HG02840 (cell line): ENCODE results near the gene WDR76.

Experiments
- ATAC-seq: cut with Tn5 transposase; IDR thresholded peaks from one replicate; pipeline ENCODE4 v1.9.1; 2021; ENCODE audit warnings: mild to moderate bottlenecking, moderate library complexity, moderate number of reproducible peaks; ENCODE audit not compliant: unreplicated experiment, low FRiP score

The WDR76 gene

GRCh38 chr15:43908516-43909050 is 81.8 kb downstream of the WDR76 start:
- no peak for ATAC-seq

- ATAC-seq, result no peak
These were observed 84.5 kb downstream of the WDR76 start for GRCh38 chr15:43911235-43911781.

GRCh38 chr15:43912208-43912607 is 85.4 kb downstream of the WDR76 start:
- ATAC-seq, result no peak

GRCh38 chr15:43913026-43913780 is 86.4 kb downstream of the WDR76 start:
- ATAC-seq, result no peak

GRCh38 chr15:43913941-43914340 is 87.1 kb downstream of the WDR76 start:
- ATAC-seq, result no peak

GRCh38 chr15:43915631-43916325 is 89.0 kb downstream of the WDR76 start:
- no peak for ATAC-seq

- ATAC-seq, result no peak
These were observed 89.5 kb downstream of the WDR76 start for GRCh38 chr15:43916326-43916660.
